H1 (cell line): ENCODE measurements around the gene DYNLRB2.

Experiments used
- CHD1 ChIP-seq: IDR thresholded peaks from 2 replicates; pipeline ENCODE4 v1.6.1; 2012; ENCODE audit warnings: low read depth, low read length, improper control_type of control experiment
- CREB1 ChIP-seq: IDR thresholded peaks from 2 replicates; pipeline ENCODE4 v1.6.1; 2012; ENCODE audit warnings: inconsistent platforms
- CTCF ChIP-seq, 3 experiments: IDR thresholded peaks; 1 replicate in 2 of 3; 2 replicates in 1 of 3; pipeline versions ENCODE4 v1.5.1 to v1.6.1; 2011; ENCODE audit warnings: low read length in 3 of 3, mild to moderate bottlenecking in 3 of 3, inconsistent platforms in 2 of 3, low read depth in 1 of 3, moderate library complexity in 1 of 3; ENCODE audit not compliant: insufficient read depth in 1 of 3; ENCODE audit errors: control extremely low read depth in 1 of 3
- E2F6 ChIP-seq: IDR thresholded peaks from 2 replicates; pipeline ENCODE4 v1.6.1; 2012; ENCODE audit warnings: inconsistent platforms
- EGR1 ChIP-seq: IDR thresholded peaks from 2 replicates; pipeline ENCODE4 v1.6.1; 2011; ENCODE audit warnings: low read depth, low read length, borderline replicate concordance
- EZH2 ChIP-seq: fragments of 200-600 bp; sonication (generic); IDR thresholded peaks from 2 replicates; pipeline ENCODE4 v1.7.1; 2012; ENCODE audit warnings: low read depth, mild to moderate bottlenecking, moderate library complexity, low read length, inconsistent platforms; ENCODE audit not compliant: severe bottlenecking
- MAFK ChIP-seq: IDR thresholded peaks from 2 replicates; pipeline ENCODE4 v1.6.1; 2012; ENCODE audit warnings: low read depth, mild to moderate bottlenecking, improper control_type of control experiment, low read length
- MAX ChIP-seq: IDR thresholded peaks from 2 replicates; pipeline ENCODE4 v1.6.1; 2012; ENCODE audit warnings: inconsistent platforms
- POLR2A ChIP-seq, 2 experiments: IDR thresholded peaks; 1 replicate in 1 of 2; 2 replicates in 1 of 2; pipeline ENCODE4 v1.6.1; 2011; ENCODE audit warnings: low read depth in 2 of 2, low read length in 2 of 2, mild to moderate bottlenecking in 2 of 2; ENCODE audit errors: control extremely low read depth in 1 of 2
- POLR2AphosphoS5 ChIP-seq: IDR thresholded peaks from 2 replicates; pipeline ENCODE4 v1.6.1; 2011; ENCODE audit warnings: low read depth, low read length
- POU5F1 ChIP-seq: IDR thresholded peaks from 2 replicates; pipeline ENCODE4 v1.6.1; 2011; ENCODE audit warnings: low read depth, mild to moderate bottlenecking, low read length, moderate library complexity
- RAD21 ChIP-seq, 2 experiments: IDR thresholded peaks in 1 of 2; conservative IDR thresholded peaks in 1 of 2; 2 replicates each; pipeline ENCODE4 v1.6.1; 2011; ENCODE audit warnings: low read depth in 2 of 2, low read length in 2 of 2, improper control_type of control experiment in 1 of 2, inconsistent platforms in 1 of 2, mild to moderate bottlenecking in 1 of 2, moderate library complexity in 1 of 2
- ZNF274 ChIP-seq: IDR thresholded peaks from 2 replicates; pipeline ENCODE4 v1.7.0; 2012; ENCODE audit warnings: low read length, borderline replicate concordance; ENCODE audit errors: extremely low read depth
- TF ChIP-seq, protein P1 (sequence below): IDR thresholded peaks from 2 replicates; pipeline ENCODE4 v1.6.1; 2012; ENCODE audit warnings: low read length, inconsistent platforms

DNA sequence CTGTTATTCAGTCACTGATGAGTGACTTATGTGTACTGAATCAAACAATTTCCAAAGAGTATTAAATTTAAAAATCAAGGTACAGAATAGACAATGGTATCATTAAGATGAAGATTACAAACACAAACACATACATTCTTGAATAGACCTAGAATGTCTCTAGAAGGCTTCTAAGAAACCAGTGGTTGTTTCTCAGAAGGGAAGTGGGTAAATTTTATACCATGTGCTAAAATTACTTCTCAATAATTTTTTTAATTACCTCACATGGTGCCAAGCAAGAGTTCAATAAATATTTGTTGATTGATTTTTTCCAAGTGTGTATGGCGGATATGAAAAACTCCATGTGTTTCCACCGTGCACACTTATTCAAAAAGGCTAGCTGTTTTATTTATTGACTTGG is 6.4 kb downstream of the DYNLRB2 start:
- TF ChIP-seq POLR2A (IDR thresholded peaks at IDR 0.05; ENCODE audit: control extremely low read depth in 1 of 2, low read depth in 2 of 2, low read length in 2 of 2) = no peak
- TF ChIP-seq POU5F1 = no peak
- no peak for TF ChIP-seq POLR2AphosphoS5
- no peak for TF ChIP-seq CTCF (IDR thresholded peaks at IDR 0.05; ENCODE audit: control extremely low read depth in 1 of 3, insufficient read depth in 1 of 3, low read depth in 1 of 3, low read length in 3 of 3)
- no peak for TF ChIP-seq MAFK
- no peak for TF ChIP-seq RAD21 (IDR thresholded peaks at IDR 0.05 in 1 of 2, conservative IDR thresholded peaks at IDR 0.05 in 1 of 2; ENCODE audit: low read depth in 2 of 2, low read length in 2 of 2)
- no peak for TF ChIP-seq EZH2
- TF ChIP-seq ZNF274 = no peak
- no peak for TF ChIP-seq CREB1
- TF ChIP-seq EGR1 = no peak
- TF ChIP-seq CHD1 = no peak
- TF ChIP-seq, protein P1, sequence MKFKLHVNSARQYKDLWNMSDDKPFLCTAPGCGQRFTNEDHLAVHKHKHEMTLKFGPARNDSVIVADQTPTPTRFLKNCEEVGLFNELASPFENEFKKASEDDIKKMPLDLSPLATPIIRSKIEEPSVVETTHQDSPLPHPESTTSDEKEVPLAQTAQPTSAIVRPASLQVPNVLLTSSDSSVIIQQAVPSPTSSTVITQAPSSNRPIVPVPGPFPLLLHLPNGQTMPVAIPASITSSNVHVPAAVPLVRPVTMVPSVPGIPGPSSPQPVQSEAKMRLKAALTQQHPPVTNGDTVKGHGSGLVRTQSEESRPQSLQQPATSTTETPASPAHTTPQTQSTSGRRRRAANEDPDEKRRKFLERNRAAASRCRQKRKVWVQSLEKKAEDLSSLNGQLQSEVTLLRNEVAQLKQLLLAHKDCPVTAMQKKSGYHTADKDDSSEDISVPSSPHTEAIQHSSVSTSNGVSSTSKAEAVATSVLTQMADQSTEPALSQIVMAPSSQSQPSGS = no peak
- no peak for TF ChIP-seq MAX
- no peak for TF ChIP-seq E2F6
